ENCODE measurements around the gene ROBO1. TPM values are rescaled to one million over a fixed set of nuclear protein-coding genes. Genes with fewer than 3 reads are reported as not detected.

ROBO1 gene
- total RNA-seq, 1 experiment from 2014 or later: 35.5 TPM

GRCh38 chr3:79412537-79412936 lies 355.3 kb downstream of the ROBO1 start:
- H4K20me1 ChIP-seq (ENCODE audit: low read length): no peaks in the 10 kb centered on the region
- peaks cover 29% of the 10 kb centered on the region; the same call in 1 of the 2 replicates for H3K27me3 ChIP-seq (ENCODE audit: low read length)
- no peaks in the 10 kb centered on the region for H3K36me3 ChIP-seq (ENCODE audit: low read depth, low read length)
- intact Hi-C loops (cut with micrococcal nuclease): no loop called here
- ChIA-PET POLR2A (ENCODE audit: unreplicated experiment) (no interaction called here), CTCF (no interaction called here)
- no peak overlapping the region for H3K27ac ChIP-seq (ENCODE audit: low read length)
- ATAC-seq: no peak
- DNase-seq: no peak
- BruUV-seq (replicated peaks): no TSS peak
- no peak overlapping the region for H3K4me2 ChIP-seq (ENCODE audit: low read length)
- TF ChIP-seq CTCF (conservative IDR thresholded peaks at IDR 0.05; ENCODE audit: low read depth, low read length) (no peak), EZH2 (IDR thresholded peaks at IDR 0.05; ENCODE audit: low read length, unreplicated experiment) (no peak), EZH2phosphoT487 (IDR thresholded peaks at IDR 0.05; ENCODE audit: borderline replicate concordance, low read length) (no peak)
- no peak overlapping the region for H3K9ac ChIP-seq (ENCODE audit: low read length)
- no peaks in the 10 kb centered on the region for H3K9me3 ChIP-seq (ENCODE audit: low read length)
- H3K9me2 ChIP-seq (replicated peaks; ENCODE audit: low read length): no peaks in the 10 kb centered on the region
- H3K79me2 ChIP-seq (ENCODE audit: low read length): no peaks in the 10 kb centered on the region
- H2AFZ ChIP-seq (ENCODE audit: low read length): no peak overlapping the region
- H3K4me3 ChIP-seq (ENCODE audit: low read length): no peak overlapping the region
- H3F3A ChIP-seq (ENCODE audit: low read length, unreplicated experiment): no peaks in the 10 kb centered on the region
- no peaks in the 10 kb centered on the region for H3K4me1 ChIP-seq (ENCODE audit: insufficient read depth, low read length)

GRCh38 chr3:79410617-79411016 lies 357.2 kb downstream of the ROBO1 start:
- H3F3A ChIP-seq (ENCODE audit: low read length, unreplicated experiment): no peaks in the 10 kb centered on the region
- intact Hi-C loops (cut with micrococcal nuclease): no loop called here
- H2AFZ ChIP-seq (ENCODE audit: low read length): no peak overlapping the region
- H3K4me1 ChIP-seq (ENCODE audit: insufficient read depth, low read length): no peaks in the 10 kb centered on the region
- CTCF ChIA-PET: no interaction called here
- no peak overlapping the region for H3K4me3 ChIP-seq (ENCODE audit: low read length)
- H3K9ac ChIP-seq (ENCODE audit: low read length): no peak overlapping the region
- POLR2A ChIA-PET (ENCODE audit: unreplicated experiment): no interaction called here
- DNase-seq: no peak
- peaks cover 19% of the 10 kb centered on the region; the same call in 1 of the 2 replicates for H3K27me3 ChIP-seq (ENCODE audit: low read length)
- H3K4me2 ChIP-seq (ENCODE audit: low read length): no peak overlapping the region
- H3K27ac ChIP-seq (ENCODE audit: low read length): no peak overlapping the region
- H3K36me3 ChIP-seq (ENCODE audit: low read depth, low read length): no peaks in the 10 kb centered on the region
- H3K9me3 ChIP-seq (ENCODE audit: low read length): no peaks in the 10 kb centered on the region
- TF ChIP-seq EZH2 (IDR thresholded peaks at IDR 0.05; ENCODE audit: low read length, unreplicated experiment): no peak
- no peak for TF ChIP-seq CTCF (conservative IDR thresholded peaks at IDR 0.05; ENCODE audit: low read depth, low read length)
- TF ChIP-seq EZH2phosphoT487 (IDR thresholded peaks at IDR 0.05; ENCODE audit: borderline replicate concordance, low read length): no peak
- BruUV-seq (replicated peaks): no TSS peak
- H4K20me1 ChIP-seq (ENCODE audit: low read length): no peaks in the 10 kb centered on the region
- no peak for ATAC-seq
- H3K9me2 ChIP-seq (replicated peaks; ENCODE audit: low read length): no peaks in the 10 kb centered on the region
- H3K79me2 ChIP-seq (ENCODE audit: low read length): no peaks in the 10 kb centered on the region

GRCh38 chr3:79410136-79410535 lies 357.7 kb downstream of the ROBO1 start:
- no peaks in the 10 kb centered on the region for H3F3A ChIP-seq (ENCODE audit: low read length, unreplicated experiment)

More at GRCh38 chr3:79410136-79410535, 357.7 kb downstream of the ROBO1 start:
- H3K4me1 ChIP-seq (ENCODE audit: insufficient read depth, low read length): no peaks in the 10 kb centered on the region
- H3K27ac ChIP-seq (ENCODE audit: low read length): no peak overlapping the region
- 0 out of 2 replicates have a peak, but pooled peaks cover 16% of the 10 kb centered on the region for H3K27me3 ChIP-seq (ENCODE audit: low read length)
- DNase-seq: no peak
- ChIA-PET CTCF (no interaction called here), POLR2A (ENCODE audit: unreplicated experiment) (no interaction called here)
- H3K4me3 ChIP-seq (ENCODE audit: low read length): no peak overlapping the region
- H3K4me2 ChIP-seq (ENCODE audit: low read length): no peak overlapping the region
- intact Hi-C loops (cut with micrococcal nuclease): no loop called here
- H3K9ac ChIP-seq (ENCODE audit: low read length): no peak overlapping the region
- H3K9me3 ChIP-seq (ENCODE audit: low read length): no peaks in the 10 kb centered on the region
- no peak overlapping the region for H2AFZ ChIP-seq (ENCODE audit: low read length)
- no TSS peak for BruUV-seq (replicated peaks)
- no peaks in the 10 kb centered on the region for H3K79me2 ChIP-seq (ENCODE audit: low read length)
- no peak for TF ChIP-seq EZH2phosphoT487 (IDR thresholded peaks at IDR 0.05; ENCODE audit: borderline replicate concordance, low read length)
- TF ChIP-seq CTCF (conservative IDR thresholded peaks at IDR 0.05; ENCODE audit: low read depth, low read length): no peak
- no peak for TF ChIP-seq EZH2 (IDR thresholded peaks at IDR 0.05; ENCODE audit: low read length, unreplicated experiment)
- no peak for ATAC-seq
- H4K20me1 ChIP-seq (ENCODE audit: low read length): no peaks in the 10 kb centered on the region
- H3K36me3 ChIP-seq (ENCODE audit: low read depth, low read length): no peaks in the 10 kb centered on the region
- no peaks in the 10 kb centered on the region for H3K9me2 ChIP-seq (replicated peaks; ENCODE audit: low read length)

Data from PC-3 (cell line).